K562 (cell line): ENCODE results near the gene GRM2. TPM values are rescaled to one million over a fixed set of nuclear protein-coding genes. Genes with fewer than 3 reads are reported as not detected.

Source experiments
- ATF1 ChIP-seq, 2 experiments: fragments of 450-650 bp in 1 of 2; IDR thresholded peaks; 2 replicates each; pipeline ENCODE4 v1.6.1; 2016; ENCODE audit warnings: missing compliant biosample characterization in 1 of 2, missing genetic modification characterization in 1 of 2
- CCNT2 ChIP-seq: IDR thresholded peaks from 2 replicates; pipeline ENCODE4 v1.6.1; 2011; ENCODE audit warnings: borderline replicate concordance, low read depth, mild to moderate bottlenecking, moderate library complexity, mixed read lengths, low read length; ENCODE audit not compliant: insufficient read length; ENCODE audit errors: extremely low read depth
- CTBP1 ChIP-seq: fragments of 450-650 bp; IDR thresholded peaks from 2 replicates; pipeline ENCODE4 v1.6.1; 2016; ENCODE audit warnings: borderline replicate concordance
- MAZ ChIP-seq, 2 experiments: fragments of 450-650 bp in 1 of 2; sonication (generic) in 1 of 2; formaldehyde crosslinking; IDR thresholded peaks in 1 of 2; conservative IDR thresholded peaks in 1 of 2; 2 replicates each; pipeline versions ENCODE4 v1.4.0 to v1.5.0; 2020; ENCODE audit warnings: mild to moderate bottlenecking in 1 of 2, missing genetic modification reagents in 1 of 2
- MEIS2 ChIP-seq: fragments of 450-650 bp; IDR thresholded peaks from 2 replicates; pipeline ENCODE4 v1.6.1; 2014; ENCODE audit warnings: mild to moderate bottlenecking; ENCODE audit not compliant: partially characterized antibody
- NCOA6 ChIP-seq: fragments of 450-650 bp; IDR thresholded peaks from 2 replicates; pipeline ENCODE4 v1.6.1; 2017; ENCODE audit warnings: mild to moderate bottlenecking
- NR2C2 ChIP-seq, 2 experiments: fragments of 200-800 bp in 1 of 2; sonication (Bioruptor generic) in 1 of 2; sonication (generic) in 1 of 2; formaldehyde crosslinking in 1 of 2; IDR thresholded peaks; 2 replicates each; pipeline versions ENCODE4 v1.6.1 to v1.8.0; 2016 to 2022; ENCODE audit warnings: mild to moderate bottlenecking in 1 of 2, missing compliant biosample characterization in 1 of 2, missing genetic modification characterization in 1 of 2, missing genetic modification reagents in 1 of 2
- RFX5 ChIP-seq: IDR thresholded peaks from 2 replicates; pipeline ENCODE4 v1.6.1; 2011; ENCODE audit warnings: low read depth, mild to moderate bottlenecking, improper control_type of control experiment, low read length
- ZBTB43 ChIP-seq: sonication (generic); formaldehyde crosslinking; IDR thresholded peaks from 2 replicates; pipeline ENCODE4 v1.8.0; 2023; ENCODE audit warnings: mild to moderate bottlenecking, missing genetic modification reagents
- ZNF318 ChIP-seq, 2 experiments: fragments of 450-650 bp; IDR thresholded peaks; 2 replicates each; pipeline ENCODE4 v1.6.1; 2016; ENCODE audit warnings: mild to moderate bottlenecking in 2 of 2, borderline replicate concordance in 1 of 2, low read depth in 1 of 2, moderate library complexity in 1 of 2
- ZNF518B ChIP-seq: fragments of 250-450 bp; sonication (Bioruptor Pico); IDR thresholded peaks from 2 replicates; pipeline ENCODE4 v1.5.0; 2021; ENCODE audit warnings: mild to moderate bottlenecking, moderate library complexity
- polyA plus RNA-seq, 8 experiments: library from polyadenylated mRNA; depleted of rRNA in 4 of 8; stranded (reverse) in 5 of 8; unstranded in 3 of 8; fragments of >200 nt; fragmentation: Nextera tagmentation in 2 of 8; fragmentation: Illumina TruSeq in 1 of 8; extraction: Ambion mirVana in 2 of 8; extraction: Trizol in 1 of 8; gene quantifications; 2 replicates each; pipeline versions ENCODE4 v1.2.1 to v1.2.3, GENCODE V29; 2011 to 2014; ENCODE audit warnings: inconsistent platforms in 1 of 8, missing spikeins in 1 of 8
- total RNA-seq, 7 experiments: library from RNA; depleted of rRNA in 6 of 7; stranded (reverse); fragments of >200 nt in 6 of 7; fragmentation: Illumina TruSeq in 2 of 7; extraction: Trizol in 2 of 7; gene quantifications; 2 replicates each; pipeline versions ENCODE4 v1.2.1 to v1.2.3, GENCODE V29; 2011 to 2021; ENCODE audit warnings: low replicate concordance in 1 of 7

GRM2 gene
- total and polyA plus RNA-seq, 9 of the 15 experiments (the other 6 are each of a cell fraction or from before 2014, with no cell fraction given): not detected

GRCh38 chr3:51670823-51671733 is 35.8 kb upstream of the GRM2 start, which contains the start of gene TEX264 (continued):
- TF ChIP-seq ZNF318 (IDR thresholded peaks at IDR 0.05; ENCODE audit: borderline replicate concordance in 1 of 2, low read depth in 1 of 2) (no peak), CTBP1 (peak; percentile 77), NCOA6 (no peak), NR2C2 (CRISPR knock-in tag; IDR thresholded peaks at IDR 0.05) (no peak), NR2C2 (tag; IDR thresholded peaks at IDR 0.05) (peak; percentile 49; the same call in 1 of the 2 replicates), RFX5 (no peak), ZNF518B (CRISPR knock-in tag) (no peak), ATF1 (CRISPR knock-in tag; IDR thresholded peaks at IDR 0.05) (no peak), ATF1 (tag; IDR thresholded peaks at IDR 0.05) (peak; percentile 36; the same call in 1 of the 2 replicates), MEIS2 (peak; percentile 76), CCNT2 (peak; percentile 53), MAZ (CRISPR knock-in tag; conservative IDR thresholded peaks at IDR 0.05 in 1 of 2, IDR thresholded peaks at IDR 0.05 in 1 of 2) (peak in 1 of 2 experiments; percentile 89; a peak in 3 of 4 replicates), ZBTB43 (CRISPR knock-in tag) (no peak)
